Lower leg skin (tissue), 3 donors: ENCODE data around the gene ZNF586.

ENCODE experiments used
- POLR2A ChIP-seq, 2 donors: fragments of 450-650 bp; IDR thresholded peaks; one replicate each; pipeline ENCODE4 v1.6.1; 2016 to 2017; ENCODE audit warnings: antibody characterized with exemption in 2 of 2, mild to moderate bottlenecking in 1 of 2, moderate library complexity in 1 of 2
- TF ChIP-seq, protein P1 (sequence below), 3 donors: fragments of 450-650 bp; IDR thresholded peaks; one replicate each; pipeline ENCODE4 v1.5.1; 2016; ENCODE audit warnings: antibody characterized with exemption in 3 of 3, mild to moderate bottlenecking in 3 of 3, moderate library complexity in 2 of 3

DNA sequence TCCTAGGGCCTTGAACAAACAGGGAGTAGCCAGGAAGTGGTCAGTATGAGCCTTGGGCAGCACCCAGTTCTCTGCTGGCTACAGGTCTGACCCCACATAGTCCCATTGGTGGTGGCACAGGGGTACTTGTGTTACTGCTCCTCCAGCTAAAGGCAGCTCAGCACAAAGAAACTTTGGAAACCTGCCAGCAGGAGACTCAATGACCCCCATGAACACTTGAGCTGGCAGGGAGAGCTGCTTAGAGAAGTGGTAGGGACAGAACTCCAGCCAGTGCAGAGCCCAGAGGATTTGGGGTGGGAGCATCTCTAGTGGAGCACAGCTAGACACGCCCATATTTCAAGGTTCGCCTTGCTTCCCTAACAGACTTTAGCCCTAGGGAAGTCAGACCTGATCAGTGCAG is 10.4 kb upstream of the ZNF586 start:
- TF ChIP-seq, protein P1, sequence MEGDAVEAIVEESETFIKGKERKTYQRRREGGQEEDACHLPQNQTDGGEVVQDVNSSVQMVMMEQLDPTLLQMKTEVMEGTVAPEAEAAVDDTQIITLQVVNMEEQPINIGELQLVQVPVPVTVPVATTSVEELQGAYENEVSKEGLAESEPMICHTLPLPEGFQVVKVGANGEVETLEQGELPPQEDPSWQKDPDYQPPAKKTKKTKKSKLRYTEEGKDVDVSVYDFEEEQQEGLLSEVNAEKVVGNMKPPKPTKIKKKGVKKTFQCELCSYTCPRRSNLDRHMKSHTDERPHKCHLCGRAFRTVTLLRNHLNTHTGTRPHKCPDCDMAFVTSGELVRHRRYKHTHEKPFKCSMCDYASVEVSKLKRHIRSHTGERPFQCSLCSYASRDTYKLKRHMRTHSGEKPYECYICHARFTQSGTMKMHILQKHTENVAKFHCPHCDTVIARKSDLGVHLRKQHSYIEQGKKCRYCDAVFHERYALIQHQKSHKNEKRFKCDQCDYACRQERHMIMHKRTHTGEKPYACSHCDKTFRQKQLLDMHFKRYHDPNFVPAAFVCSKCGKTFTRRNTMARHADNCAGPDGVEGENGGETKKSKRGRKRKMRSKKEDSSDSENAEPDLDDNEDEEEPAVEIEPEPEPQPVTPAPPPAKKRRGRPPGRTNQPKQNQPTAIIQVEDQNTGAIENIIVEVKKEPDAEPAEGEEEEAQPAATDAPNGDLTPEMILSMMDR (IDR thresholded peaks at IDR 0.05) = no peak
- no peak for TF ChIP-seq POLR2A (IDR thresholded peaks at IDR 0.05)
